IMR-90 (cell line): Measurements from ENCODE around the gene HOXB6. TPM values are rescaled to one million over a fixed set of nuclear protein-coding genes. Genes with fewer than 3 reads are reported as not detected.
A peak's percentile ranks its signal among the peaks of the same experiment; 100 is the strongest.

Experiments
- ATAC-seq: fragments of 200-7000 bp; cut with Tn5 transposase; 2 replicates; pipeline ENCODE4 v1.9.1; 2020; ENCODE audit warnings: low read depth, mild to moderate bottlenecking, moderate library complexity
- BruUV-seq: library from RNA; stranded (reverse); fragments of 400-500 nt; replicated peaks from 2 replicates; lab custom pipeline; 2021; lab: Mats Ljungman, UMichigan
- CTCF ChIA-PET: fragments of 300-600 bp; formaldehyde crosslinking; extraction: SDS; loops from one replicate; lab custom pipeline; 2021; ENCODE audit warnings: antibody characterized with exemption; lab: Yijun Ruan, JAX
- POLR2A ChIA-PET: fragments of 300-600 bp; sonication (Branson Sonifier 250); formaldehyde crosslinking; loops from one replicate; lab custom pipeline; 2022; ENCODE audit warnings: antibody characterized with exemption; ENCODE audit not compliant: unreplicated experiment; lab: Charles Lee
- DNase-seq: peaks from one replicate; pipeline ENCODE4 v3.0.0; 2013
- H2AFZ ChIP-seq: replicated peaks from 2 replicates; pipeline ENCODE3; 2013; ENCODE audit warnings: low read length, mild to moderate bottlenecking; ENCODE audit not compliant: poor library complexity
- H2AK5ac ChIP-seq: 2 replicates; pipeline ENCODE4 v1.6.1; 2013; ENCODE audit warnings: low read depth, low read length, inconsistent platforms
- H2AK9ac ChIP-seq: replicated peaks from 2 replicates; pipeline ENCODE3; 2013; ENCODE audit warnings: mild to moderate bottlenecking, low read depth, low read length, moderate library complexity; ENCODE audit not compliant: poor library complexity
- H2BK120ac ChIP-seq: 2 replicates; pipeline ENCODE4 v1.6.1; 2013; ENCODE audit warnings: low read depth, low read length, inconsistent platforms
- H2BK15ac ChIP-seq: 3 replicates; pipeline ENCODE4 v1.6.1; 2013; ENCODE audit warnings: low read depth, low read length, inconsistent platforms
- H2BK20ac ChIP-seq: 2 replicates; pipeline ENCODE4 v1.6.1; 2013; ENCODE audit warnings: low read depth, mild to moderate bottlenecking, inconsistent platforms, low read length, moderate library complexity
- H2BK5ac ChIP-seq: 2 replicates; pipeline ENCODE4 v1.6.1; 2013; ENCODE audit warnings: mild to moderate bottlenecking, low read depth, low read length, inconsistent platforms; ENCODE audit not compliant: poor library complexity, severe bottlenecking
- H3K14ac ChIP-seq: replicated peaks from 2 replicates; pipeline ENCODE4 v1.6.1; 2013; ENCODE audit warnings: low read depth, low read length, inconsistent platforms
- H3K18ac ChIP-seq: 2 replicates; pipeline ENCODE4 v1.6.1; 2013; ENCODE audit warnings: low read depth, low read length, control low read depth
- H3K23ac ChIP-seq: 2 replicates; pipeline ENCODE4 v1.6.1; 2013; ENCODE audit warnings: low read depth, low read length, inconsistent platforms
- H3K27ac ChIP-seq: 2 replicates; pipeline ENCODE4 v1.5.1; 2013; ENCODE audit warnings: mild to moderate bottlenecking, control low read depth, low read length; ENCODE audit not compliant: insufficient read depth
- H3K27me3 ChIP-seq: 2 replicates; pipeline ENCODE4 v1.6.1; 2013; ENCODE audit warnings: low read length; ENCODE audit not compliant: control insufficient read depth, insufficient read depth
- H3K36me3 ChIP-seq: 2 replicates; pipeline ENCODE4 v1.6.1; 2013; ENCODE audit warnings: low read length, mixed read lengths; ENCODE audit not compliant: control insufficient read depth, insufficient read depth
- H3K4ac ChIP-seq: 2 replicates; pipeline ENCODE4 v1.6.1; 2013; ENCODE audit warnings: low read depth, low read length, inconsistent platforms
- H3K4me1 ChIP-seq: 2 replicates; pipeline ENCODE4 v1.6.1; 2013; ENCODE audit warnings: low read length, mixed read lengths; ENCODE audit not compliant: control insufficient read depth, insufficient read depth
- H3K4me2 ChIP-seq: 2 replicates; pipeline ENCODE4 v1.6.1; 2013; ENCODE audit warnings: low read depth, mild to moderate bottlenecking, control low read depth, low read length, moderate library complexity
- H3K4me3 ChIP-seq: 2 replicates; pipeline ENCODE4 v1.5.1; 2013; ENCODE audit warnings: low read depth, mild to moderate bottlenecking, control low read depth, low read length, moderate library complexity; ENCODE audit not compliant: insufficient read depth
- H3K56ac ChIP-seq: 2 replicates; pipeline ENCODE4 v1.6.1; 2013; ENCODE audit warnings: low read length, inconsistent platforms; ENCODE audit not compliant: insufficient read depth; ENCODE audit errors: extremely low read depth
- H3K79me1 ChIP-seq, 2 experiments: 2 replicates each; pipeline ENCODE4 v1.6.1; 2013; ENCODE audit warnings: low read length in 2 of 2, inconsistent platforms in 1 of 2, low read depth in 1 of 2
- H3K9ac ChIP-seq: 2 replicates; pipeline ENCODE4 v1.6.1; 2013; ENCODE audit warnings: low read depth, low read length, control low read depth
- H3K9me1 ChIP-seq: 2 replicates; pipeline ENCODE4 v1.6.1; 2013; ENCODE audit warnings: low read length, inconsistent platforms; ENCODE audit not compliant: insufficient read depth
- H3K9me3 ChIP-seq: 2 replicates; pipeline ENCODE4 v1.6.1; 2013; ENCODE audit warnings: low read length; ENCODE audit not compliant: control insufficient read depth, insufficient read depth
- H4K20me1 ChIP-seq: 2 replicates; pipeline ENCODE4 v1.6.1; 2013; ENCODE audit warnings: low read length, inconsistent platforms; ENCODE audit not compliant: insufficient read depth
- H4K5ac ChIP-seq: 2 replicates; pipeline ENCODE4 v1.6.1; 2013; ENCODE audit warnings: mild to moderate bottlenecking, low read depth, low read length, control low read depth
- H4K8ac ChIP-seq, 2 experiments: 2 replicates each; pipeline ENCODE4 v1.6.1; 2013; ENCODE audit warnings: low read depth in 2 of 2, low read length in 2 of 2, control low read depth in 1 of 2, inconsistent platforms in 1 of 2
- H4K91ac ChIP-seq: 2 replicates; pipeline ENCODE4 v1.6.1; 2013; ENCODE audit warnings: low read depth, low read length, inconsistent platforms; ENCODE audit not compliant: insufficient read depth
- CEBPB ChIP-seq: IDR thresholded peaks from 2 replicates; pipeline ENCODE4 v1.6.1; 2012; ENCODE audit warnings: low read depth, low read length, improper control_type of control experiment
- RAD21 ChIP-seq: IDR thresholded peaks from 2 replicates; pipeline ENCODE4 v1.6.1; 2012; ENCODE audit warnings: low read length, improper control_type of control experiment
- RCOR1 ChIP-seq: IDR thresholded peaks from 2 replicates; pipeline ENCODE4 v1.6.1; 2012; ENCODE audit warnings: mild to moderate bottlenecking, low read length, improper control_type of control experiment; ENCODE audit not compliant: insufficient replicate concordance
- WGBS, 2 experiments: methylation state at CpG; one replicate each; pipeline versions ENCODE4 v1.1.5 to v1.1.7; 2013; ENCODE audit warnings: missing lambda C conversion rate in 2 of 2; ENCODE audit not compliant: insufficient read length in 1 of 2; ENCODE audit errors: extremely low coverage in 2 of 2; 5-methylcytosine and 5-hydroxymethylcytosine counted together
- dilution Hi-C: fragments of 300-500 bp; cut with HindIII; formaldehyde crosslinking; loops from one replicate; pipeline ENCODE4 v1.14.3; 2018; ENCODE audit warnings: low sequenced_read_pairs; ENCODE audit not compliant: unreplicated experiment
- in situ Hi-C: fragments of 300-500 bp; cut with MboI; formaldehyde crosslinking; loops from 3 replicates; pipeline ENCODE4 v1.14.3; 2019; ENCODE audit warnings: low sequenced_read_pairs, inconsistent platforms, mixed read lengths
- intact Hi-C: fragments of 100-400 bp; cut with micrococcal nuclease; formaldehyde crosslinking; loops from 2 replicates; pipeline ENCODE4 v1.10.0; 2022
- polyA plus RNA-seq, 3 experiments: library from polyadenylated mRNA; depleted of rRNA; stranded (reverse); fragments of >200 nt; gene quantifications; 2 replicates each; pipeline ENCODE4 v1.2.3, GENCODE V29; 2012; ENCODE audit warnings: low replicate concordance in 1 of 3
- total RNA-seq: library from RNA; depleted of rRNA; stranded (reverse); fragments of >200 nt; gene quantifications from 2 replicates; pipeline ENCODE4 v1.2.3, GENCODE V29; 2012

HOXB6 gene
- total and polyA plus RNA-seq, 2 of the 4 experiments (the other 2 are of a cell fraction) = 11.1 to 42.2 TPM

GRCh38 chr17:48548523-48549280 is 56.1 kb downstream of the HOXB6 start:
- H3K56ac ChIP-seq = peak overlapping the region; percentile 93
- H3K27ac ChIP-seq = peak overlapping the region; percentile 98
- peak overlapping the region; percentile 92 for H2BK20ac ChIP-seq
- peak overlapping the region; percentile 67 for H3K14ac ChIP-seq
- H2BK120ac ChIP-seq = peak overlapping the region; percentile 97
- H4K8ac ChIP-seq = peak overlapping the region; percentile 77 to 96
- ChIA-PET CTCF (no interaction called here), POLR2A (interaction anchor here (0.6 to 0.7 kb wide), 2 partner anchors 31 to 56 kb away, joined by 3 read pairs; no protein-coding TSS in a partner anchor)
- H2AK9ac ChIP-seq = peak overlapping the region; percentile 2
- intact Hi-C loops (no loop called here), dilution Hi-C loops (no loop called here), in situ Hi-C loops (loop anchor here (10.0 kb wide), 1 partner anchor 194 kb away; no protein-coding TSS in a partner anchor)
- H3K9me1 ChIP-seq = peaks cover 3% of the 10 kb centered on the region; the same call in 1 of the 2 replicates
- no peak for DNase-seq
- peak overlapping the region; percentile 99 for H3K23ac ChIP-seq
- peak overlapping the region; percentile 71 for H3K9ac ChIP-seq
- peak overlapping the region; percentile 88 for H3K4ac ChIP-seq
- H4K5ac ChIP-seq = peak overlapping the region; percentile 69
- H3K4me3 ChIP-seq = no peak overlapping the region
- TF ChIP-seq RCOR1 = no peak
- TF ChIP-seq CEBPB = no peak
- no peak for TF ChIP-seq RAD21
- H2AK5ac ChIP-seq = peak overlapping the region; percentile 69
- peak overlapping the region; percentile 79; the same call in 1 of the 2 replicates for H4K91ac ChIP-seq
- H3K79me1 ChIP-seq = peaks cover 4 to 25% of the 10 kb centered on the region in 2 experiments; a peak in 2 of 4 replicates
- peaks cover 43% of the 10 kb centered on the region for H3K4me1 ChIP-seq
- peak overlapping the region; percentile 76 for H3K4me2 ChIP-seq
- peak overlapping the region; percentile 95 for H2BK5ac ChIP-seq
- BruUV-seq = no TSS peak
- no peak overlapping the region for H2AFZ ChIP-seq
- peak overlapping the region; percentile 91; the same call in 2 of the 3 replicates for H2BK15ac ChIP-seq
- no peaks in the 10 kb centered on the region for H4K20me1 ChIP-seq
- no peak for ATAC-seq
- H3K27me3 ChIP-seq = no peaks in the 10 kb centered on the region
- H3K36me3 ChIP-seq = peaks cover 25% of the 10 kb centered on the region
- peak overlapping the region; percentile 85 for H3K18ac ChIP-seq
- no peaks in the 10 kb centered on the region for H3K9me3 ChIP-seq
- WGBS, 2 experiments = no CpG with 5 or more reads among the region's 6 CpGs
